MCF 10A (cell line): ENCODE measurements around the gene BORCS5. TPM values are rescaled to one million over a fixed set of nuclear protein-coding genes. Genes with fewer than 3 reads are reported as not detected.

Experiments used
- BruUV-seq: library from RNA; stranded (reverse); fragments of 400-500 nt; replicated peaks from 2 replicates; lab custom pipeline; 2021; lab: Mats Ljungman, UMichigan
- CTCF ChIA-PET: fragments of 300-600 bp; sonication (Branson Sonifier 250); formaldehyde crosslinking; extraction: SDS; loops from one replicate; lab custom pipeline; 2021; ENCODE audit warnings: antibody characterized with exemption, inconsistent platforms; lab: Yijun Ruan, JAX
- POLR2A ChIA-PET: fragments of 300-600, 350-650 bp; sonication (Branson Sonifier 250); formaldehyde crosslinking; extraction: SDS; loops from one replicate; lab custom pipeline; 2020; ENCODE audit warnings: antibody characterized with exemption, inconsistent platforms; lab: Yijun Ruan, JAX
- DNase-seq: peaks from one replicate; pipeline ENCODE4 v3.0.0-alpha.2; 2018; ENCODE audit not compliant: unreplicated experiment
- H3K27ac Mint-ChIP-seq: one replicate; pipeline ENCODE4 v1.8.0; 2022; ENCODE audit warnings: mild to moderate bottlenecking, low read depth, mixed read lengths; ENCODE audit not compliant: unreplicated experiment
- H3K27me3 Mint-ChIP-seq: one replicate; pipeline ENCODE4 v1.8.0; 2022; ENCODE audit warnings: mixed read lengths; ENCODE audit not compliant: insufficient read depth, unreplicated experiment
- H3K36me3 Mint-ChIP-seq: one replicate; pipeline ENCODE4 v1.8.0; 2022; ENCODE audit warnings: mild to moderate bottlenecking, moderate library complexity, mixed read lengths; ENCODE audit not compliant: insufficient read depth, unreplicated experiment
- H3K4me1 Mint-ChIP-seq: one replicate; pipeline ENCODE4 v1.8.0; 2022; ENCODE audit warnings: mixed read lengths; ENCODE audit not compliant: insufficient read depth, unreplicated experiment
- H3K4me3 Mint-ChIP-seq: one replicate; pipeline ENCODE4 v1.8.0; 2022; ENCODE audit warnings: mild to moderate bottlenecking, moderate library complexity, mixed read lengths; ENCODE audit not compliant: unreplicated experiment
- H3K9me3 Mint-ChIP-seq: one replicate; pipeline ENCODE4 v1.8.0; 2022; ENCODE audit warnings: mixed read lengths; ENCODE audit not compliant: unreplicated experiment
- intact Hi-C: fragments of 100-400 bp; cut with micrococcal nuclease; formaldehyde crosslinking; loops from 2 replicates; pipeline ENCODE4 v1.14.1; 2022
- total RNA-seq: library from RNA; stranded (reverse); gene quantifications from 2 replicates; pipeline ENCODE4 v1.2.3, GENCODE V29; 2022
- TF ChIP-seq, protein P1 (sequence below): fragments of 200-600 bp; IDR thresholded peaks from one replicate; pipeline ENCODE4 v1.8.0; 2022; ENCODE audit warnings: antibody characterized with exemption, mild to moderate bottlenecking; ENCODE audit not compliant: unreplicated experiment

The BORCS5 gene
- total RNA-seq, 1 experiment from 2014 or later, result 11.0 TPM

DNA sequence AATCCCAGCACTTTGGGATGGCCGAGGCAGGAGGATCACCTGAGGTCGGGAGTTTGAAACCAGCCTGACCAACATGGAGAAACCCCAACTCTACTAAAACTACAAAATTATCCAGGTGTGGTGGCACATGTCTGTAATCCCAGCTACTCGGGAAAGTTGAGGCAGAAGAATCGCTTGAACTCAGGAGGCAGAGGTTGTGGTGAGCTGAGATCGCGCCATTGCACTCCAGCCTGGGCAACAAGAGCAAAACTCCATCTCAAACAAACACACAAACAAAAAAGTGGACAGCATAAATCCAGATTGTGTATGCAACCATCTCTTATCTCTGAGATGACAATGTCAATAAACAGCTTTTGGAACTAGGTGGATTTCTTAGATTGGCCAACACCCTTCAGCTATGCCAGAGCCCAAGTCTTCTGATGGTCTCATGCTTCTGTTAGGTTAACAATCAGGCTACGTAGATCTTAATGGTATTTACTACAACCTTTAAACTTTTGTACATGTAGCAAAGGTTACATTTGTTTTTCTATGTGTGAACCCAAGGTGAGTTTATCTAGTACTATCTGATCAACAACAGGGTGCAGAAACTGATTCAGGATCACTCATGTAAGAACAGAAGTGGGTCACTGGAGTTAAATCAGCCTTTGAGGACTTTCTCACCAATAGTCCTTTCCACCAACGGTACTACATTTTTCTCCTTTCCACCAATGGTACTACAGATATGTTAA lies 132.1 kb downstream of the BORCS5 start:
- ChIA-PET CTCF (no interaction called here), POLR2A (no interaction called here)
- no peaks in the 10 kb centered on the region for H3K27me3 Mint-ChIP-seq
- H3K4me1 Mint-ChIP-seq, result no peaks in the 10 kb centered on the region
- H3K36me3 Mint-ChIP-seq, result peaks cover 16% of the 10 kb centered on the region
- TF ChIP-seq, protein P1, sequence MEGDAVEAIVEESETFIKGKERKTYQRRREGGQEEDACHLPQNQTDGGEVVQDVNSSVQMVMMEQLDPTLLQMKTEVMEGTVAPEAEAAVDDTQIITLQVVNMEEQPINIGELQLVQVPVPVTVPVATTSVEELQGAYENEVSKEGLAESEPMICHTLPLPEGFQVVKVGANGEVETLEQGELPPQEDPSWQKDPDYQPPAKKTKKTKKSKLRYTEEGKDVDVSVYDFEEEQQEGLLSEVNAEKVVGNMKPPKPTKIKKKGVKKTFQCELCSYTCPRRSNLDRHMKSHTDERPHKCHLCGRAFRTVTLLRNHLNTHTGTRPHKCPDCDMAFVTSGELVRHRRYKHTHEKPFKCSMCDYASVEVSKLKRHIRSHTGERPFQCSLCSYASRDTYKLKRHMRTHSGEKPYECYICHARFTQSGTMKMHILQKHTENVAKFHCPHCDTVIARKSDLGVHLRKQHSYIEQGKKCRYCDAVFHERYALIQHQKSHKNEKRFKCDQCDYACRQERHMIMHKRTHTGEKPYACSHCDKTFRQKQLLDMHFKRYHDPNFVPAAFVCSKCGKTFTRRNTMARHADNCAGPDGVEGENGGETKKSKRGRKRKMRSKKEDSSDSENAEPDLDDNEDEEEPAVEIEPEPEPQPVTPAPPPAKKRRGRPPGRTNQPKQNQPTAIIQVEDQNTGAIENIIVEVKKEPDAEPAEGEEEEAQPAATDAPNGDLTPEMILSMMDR, result no peak
- DNase-seq, result no peak
- no peaks in the 10 kb centered on the region for H3K9me3 Mint-ChIP-seq
- no TSS peak for BruUV-seq
- no peak overlapping the region for H3K4me3 Mint-ChIP-seq
- intact Hi-C loops, result no loop called here
- H3K27ac Mint-ChIP-seq, result no peak overlapping the region

DNA sequence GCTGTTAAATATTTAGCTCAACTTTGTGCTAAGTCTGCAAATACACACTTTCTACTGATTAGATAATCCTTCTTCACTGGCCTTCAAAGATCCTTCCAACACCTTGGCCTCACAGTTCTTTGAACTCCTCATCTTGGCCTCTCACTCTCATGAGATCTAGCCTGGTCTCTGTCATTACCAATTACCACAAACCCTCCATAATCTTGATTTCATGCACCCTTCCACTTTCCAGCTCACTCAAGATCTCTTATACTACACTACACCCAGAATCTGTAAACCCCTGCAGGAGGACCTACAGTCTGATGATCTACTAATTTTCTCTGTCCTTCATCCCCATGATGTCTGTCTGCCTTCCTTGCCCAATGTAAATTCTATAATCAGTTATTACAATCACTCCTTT lies 134.7 kb downstream of the BORCS5 start:
- no peak for DNase-seq
- no peaks in the 10 kb centered on the region for H3K36me3 Mint-ChIP-seq
- H3K4me3 Mint-ChIP-seq, result no peak overlapping the region
- no peaks in the 10 kb centered on the region for H3K27me3 Mint-ChIP-seq
- ChIA-PET POLR2A (no interaction called here), CTCF (interaction anchor here (0.5 to 1.4 kb wide), 2 partner anchors 12 to 675 kb away, joined by 4 to 7 read pairs; no protein-coding TSS in a partner anchor)
- no peaks in the 10 kb centered on the region for H3K9me3 Mint-ChIP-seq
- H3K27ac Mint-ChIP-seq, result no peak overlapping the region
- intact Hi-C loops, result no loop called here
- BruUV-seq, result no TSS peak
- TF ChIP-seq, protein P1, result no peak
- H3K4me1 Mint-ChIP-seq, result no peaks in the 10 kb centered on the region

DNA sequence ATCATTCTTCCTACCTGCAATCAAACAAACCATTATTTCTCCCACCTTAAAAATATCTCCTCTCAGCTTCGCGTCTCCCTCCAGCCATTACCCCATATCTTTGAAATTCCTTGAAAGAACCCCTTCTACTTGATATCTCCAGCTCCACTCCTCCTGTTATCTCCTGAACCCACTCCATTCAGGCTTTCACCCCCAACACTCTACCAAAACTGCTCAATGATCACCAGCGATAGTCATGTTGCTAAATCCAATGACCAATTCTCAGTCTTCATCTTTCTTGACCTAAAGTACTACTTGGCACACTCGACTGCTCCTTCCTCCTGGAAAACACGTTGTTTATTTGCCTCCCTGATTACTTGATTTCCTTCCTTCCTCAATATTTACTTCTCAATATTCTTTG lies 135.7 kb downstream of the BORCS5 start:
- no peak overlapping the region for H3K4me3 Mint-ChIP-seq
- no peaks in the 10 kb centered on the region for H3K36me3 Mint-ChIP-seq
- TF ChIP-seq, protein P1, result no peak
- H3K27ac Mint-ChIP-seq, result no peak overlapping the region
- ChIA-PET POLR2A (no interaction called here), CTCF (interaction anchor here (1.4 kb wide), 1 partner anchor 11 kb away, joined by 7 read pairs; no protein-coding TSS in a partner anchor)
- H3K4me1 Mint-ChIP-seq, result no peaks in the 10 kb centered on the region
- H3K9me3 Mint-ChIP-seq, result no peaks in the 10 kb centered on the region
- intact Hi-C loops, result no loop called here
- H3K27me3 Mint-ChIP-seq, result no peaks in the 10 kb centered on the region
- DNase-seq, result no peak
- no TSS peak for BruUV-seq

DNA sequence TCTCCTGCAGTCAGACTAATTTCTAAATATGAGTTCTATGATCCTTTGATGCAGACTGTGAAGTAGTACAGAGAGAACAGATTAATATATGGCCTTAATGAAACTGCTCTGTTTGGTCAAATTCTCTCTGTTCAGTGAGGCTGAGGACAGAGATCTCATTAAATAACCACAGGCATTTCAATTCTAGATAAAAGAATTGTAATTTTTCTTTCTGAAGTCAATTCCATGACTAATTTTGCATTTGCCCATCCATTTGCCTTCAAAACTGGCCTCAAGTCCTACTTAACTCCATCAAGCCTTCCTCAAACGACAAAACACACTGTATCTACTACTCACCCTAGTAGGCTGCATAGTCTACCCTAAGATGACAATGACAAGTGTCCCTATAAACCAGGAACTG lies 138.7 kb downstream of the BORCS5 start:
- TF ChIP-seq, protein P1, result no peak
- Mint-ChIP-seq H3K36me3 (peaks cover 4% of the 10 kb centered on the region), H3K27me3 (no peaks in the 10 kb centered on the region), H3K27ac (no peak overlapping the region), H3K9me3 (no peaks in the 10 kb centered on the region), H3K4me1 (peaks cover 9% of the 10 kb centered on the region), H3K4me3 (no peak overlapping the region)
- BruUV-seq, result no TSS peak
- intact Hi-C loops, result no loop called here
- ChIA-PET POLR2A (interaction anchor here (0.6 kb wide), 1 partner anchor 109 kb away, joined by 4 read pairs; no protein-coding TSS in a partner anchor), CTCF (no interaction called here)
- no peak for DNase-seq
